NCI-H1048 (cell line): ENCODE data around the gene ABCA1.

Source experiments
- DNase-seq: peaks from one replicate; lab custom pipeline; 2025; lab: John Stamatoyannopoulos, UW

ABCA1 gene

DNA sequence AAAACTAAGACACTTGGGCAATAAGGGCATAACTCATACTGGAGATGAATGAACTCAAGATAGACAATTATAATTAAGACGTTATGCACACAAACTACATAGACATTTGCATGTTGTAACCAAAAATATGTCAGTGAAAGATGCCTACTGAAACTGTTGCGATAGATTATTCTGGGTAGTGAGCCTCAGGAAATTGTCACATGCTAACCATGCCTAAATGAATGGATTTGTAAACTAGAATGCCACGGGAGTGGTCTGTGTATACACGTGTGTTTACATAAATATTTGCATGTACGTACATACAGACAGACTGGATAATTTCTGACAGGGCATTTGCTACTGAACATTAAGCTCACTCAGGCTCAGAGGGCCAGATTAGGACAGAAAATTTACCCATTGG, 162.8 kb downstream of the ABCA1 start:
- DNase-seq: no peak

- DNase-seq: no peak
Measured at GRCh38 chr9:104758974-104759373, 169.0 kb downstream of the ABCA1 start.

DNA sequence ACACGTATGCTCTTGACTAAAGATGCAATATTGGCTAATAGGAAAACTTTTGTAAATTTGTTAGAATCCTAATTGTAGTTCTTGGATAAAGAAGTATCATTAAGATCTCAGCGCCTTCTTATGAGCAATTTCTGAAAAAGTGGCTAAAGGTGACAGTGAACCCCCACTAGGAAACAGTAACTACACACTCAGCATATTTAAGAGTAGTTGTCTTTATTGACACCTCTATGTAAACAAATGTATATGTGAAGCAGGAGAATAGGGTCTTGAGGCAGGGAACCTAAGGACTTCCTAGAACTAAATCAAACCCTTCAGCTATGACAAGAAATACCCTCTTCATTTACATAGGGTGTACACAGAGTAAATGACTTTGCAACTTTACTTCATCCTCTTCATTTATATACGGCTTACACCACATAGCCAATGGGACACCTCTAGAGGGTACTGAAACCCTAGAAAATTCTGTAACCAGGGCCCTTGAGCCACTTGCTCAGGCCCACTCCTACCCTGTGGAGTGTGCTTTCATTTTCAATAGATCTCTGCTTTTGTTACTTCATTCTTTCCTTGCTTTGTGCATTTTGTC, 177.7 kb downstream of the ABCA1 start:
- no peak for DNase-seq

GRCh38 chr9:104748359-104749031, 179.5 kb downstream of the ABCA1 start:
- no peak for DNase-seq

DNA sequence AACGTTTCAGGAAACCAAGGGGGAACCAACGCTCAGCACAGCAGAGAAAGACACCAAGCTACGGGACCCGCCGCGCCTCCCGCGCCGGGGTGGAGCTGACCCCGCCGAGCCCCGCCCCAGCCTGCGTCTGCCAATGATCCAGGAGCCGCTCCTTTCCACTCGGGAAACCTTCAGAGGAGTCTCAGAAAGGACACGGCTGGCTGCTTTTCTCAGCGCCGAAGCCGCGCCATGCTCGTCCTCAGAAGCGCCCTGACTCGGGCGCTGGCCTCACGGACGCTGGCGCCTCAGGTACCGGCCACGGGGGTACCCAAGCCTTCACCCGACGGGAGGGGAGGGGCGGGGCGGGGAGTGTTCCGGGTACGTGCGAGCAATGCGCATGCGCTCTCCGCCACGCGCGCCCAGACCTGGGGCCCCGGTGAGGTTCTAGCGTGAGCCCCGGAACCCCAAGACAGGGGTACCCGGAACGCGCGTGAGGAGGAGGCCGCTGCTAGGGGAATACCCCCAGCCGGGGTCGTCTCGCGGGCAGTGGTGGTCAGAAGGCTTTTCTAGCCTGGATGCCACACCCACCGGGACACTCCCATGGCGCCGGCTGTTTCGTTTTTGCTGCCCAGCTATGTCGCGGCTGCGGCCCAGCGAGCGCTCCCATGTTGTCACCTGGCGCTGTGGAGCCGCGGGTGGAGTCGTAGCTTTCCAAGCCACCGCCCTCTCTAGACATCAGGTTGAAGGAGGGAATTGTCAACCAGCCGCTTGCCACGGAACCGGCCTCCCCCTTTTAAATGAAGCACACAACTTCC, 180.2 kb downstream of the ABCA1 start, which contains the start of gene NIPSNAP3A:
NIPSNAP3A (plus strand) TSS at position 119 of the 794 bp plus-strand sequence; CDS start at position 229, 110 bp downstream.
- peak; percentile 73 for DNase-seq

DNA sequence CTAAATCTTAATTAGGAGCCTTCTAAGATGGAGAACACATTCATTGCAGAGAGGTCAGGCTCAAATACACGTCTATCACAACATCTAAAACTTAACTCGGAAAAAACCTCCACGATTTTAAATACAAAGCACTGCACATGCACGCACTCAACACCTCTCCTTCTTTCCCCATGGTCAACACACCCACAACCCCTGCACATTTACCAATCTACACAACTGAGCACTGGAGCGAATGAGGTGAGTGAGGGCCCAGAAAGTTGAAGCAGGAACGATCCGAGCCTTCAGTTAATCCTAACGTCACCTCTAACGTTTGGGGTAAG, 180.8 kb downstream of the ABCA1 start:
- no peak for DNase-seq

DNA sequence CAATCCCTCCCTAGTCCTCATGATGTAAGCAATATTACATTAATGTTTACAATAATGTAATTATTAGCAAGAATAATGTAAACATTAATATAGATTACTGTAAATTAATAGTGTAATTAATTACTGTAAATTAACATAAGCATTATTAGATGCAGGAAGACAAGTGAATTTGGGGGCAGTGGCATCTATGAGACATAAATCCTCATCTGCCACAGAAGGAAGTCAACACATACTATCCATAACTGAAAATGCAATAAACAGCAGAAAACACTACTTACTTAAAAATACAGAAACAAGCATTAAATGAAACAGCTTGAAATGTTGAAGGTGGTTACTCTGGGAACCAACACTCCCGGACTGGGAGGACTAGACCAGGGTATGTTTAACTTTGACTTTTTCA, 181.2 kb downstream of the ABCA1 start:
- DNase-seq: no peak

GRCh38 chr9:104746285-104746684, 181.7 kb downstream of the ABCA1 start:
- no peak for DNase-seq

- no peak for DNase-seq
Measured at GRCh38 chr9:104745852-104746251, 182.1 kb downstream of the ABCA1 start.

DNA sequence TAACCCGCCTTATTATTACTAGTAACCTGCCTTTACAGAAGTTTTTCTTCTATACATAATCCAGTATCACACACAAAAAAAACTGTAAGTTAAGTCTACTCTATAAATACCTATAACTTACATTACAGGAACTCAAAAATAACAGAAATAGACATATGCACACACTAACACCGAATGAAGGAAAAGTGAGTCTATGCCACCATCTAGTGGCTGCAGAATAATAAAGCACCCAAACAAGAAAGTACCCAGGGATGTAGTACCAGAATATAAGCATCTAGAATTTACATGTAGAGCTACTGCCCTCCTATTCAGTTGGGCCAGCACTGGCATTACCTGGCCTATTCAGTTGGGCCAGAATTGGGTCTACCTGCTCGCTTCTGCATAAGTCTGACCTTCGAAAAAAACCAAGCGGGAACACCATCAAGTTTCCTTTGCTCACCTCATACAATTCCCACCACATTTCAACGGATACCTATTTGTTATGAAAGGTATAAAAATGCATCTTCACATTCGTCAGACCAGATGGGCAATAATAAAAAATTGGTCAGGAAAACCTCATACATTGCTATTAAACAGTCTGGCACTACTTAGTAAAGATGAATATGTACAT, 184.5 kb downstream of the ABCA1 start:
- peak; percentile 30 for DNase-seq

DNA sequence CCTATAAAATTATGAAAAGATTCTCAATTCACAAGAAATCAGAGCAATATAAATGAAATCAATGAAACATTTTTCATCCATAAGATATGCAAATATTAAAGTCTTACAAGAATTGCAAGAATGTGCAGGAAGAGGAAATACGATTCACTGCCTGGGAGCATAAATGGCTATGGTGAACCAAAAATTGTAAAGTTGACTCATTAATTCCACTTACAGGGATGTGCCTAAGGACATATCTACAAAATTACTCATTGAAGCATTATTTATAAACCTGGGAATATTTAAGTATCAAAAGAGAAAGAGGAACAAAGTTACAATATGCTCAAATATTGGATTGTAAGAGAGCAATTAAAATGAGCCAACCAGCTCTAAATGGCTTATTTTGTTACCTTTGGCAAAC, 187.3 kb downstream of the ABCA1 start:
- peak; percentile 9 for DNase-seq

DNA sequence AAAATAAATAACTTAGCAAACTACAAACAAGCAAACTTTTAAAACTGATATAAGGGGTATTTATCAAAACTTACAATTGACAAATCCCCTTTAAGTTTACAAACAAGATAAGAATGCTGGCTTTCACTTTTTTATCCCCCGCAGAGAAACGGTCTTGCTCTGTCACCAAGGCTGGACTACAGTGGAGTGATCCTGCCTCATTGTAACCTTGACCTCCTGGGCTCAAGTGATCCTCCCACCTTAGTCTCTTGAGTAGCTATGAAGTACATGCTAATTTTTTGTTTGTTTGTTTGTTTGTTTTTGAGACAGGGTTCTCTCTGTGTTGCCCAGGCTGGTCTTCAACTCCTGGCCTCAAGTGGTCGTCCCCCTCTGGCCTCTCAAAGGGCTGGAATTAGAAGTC, 189.5 kb downstream of the ABCA1 start:
- DNase-seq: no peak
